ENCODE measurements around the gene MLYCD.

Gene MLYCD

GRCh38 chr16:83975590-83976260, 76.8 kb downstream of the MLYCD start:
- H3K4me3 ChIP-seq (ENCODE audit: low read length), result no peak overlapping the region
- DNase-seq (ENCODE audit: low read depth, low spot score), result no peak

Measured in Jurkat, Clone E6-1 (cell line).